Activated CD8-positive, alpha-beta memory T cell treated with anti-CD3 and anti-CD28 coated beads, Interleukin-2, amount 50 U/mL, for 24 hours (primary cell): Measurements from ENCODE around the gene RHBDD1.

Experiments used
- DNase-seq: peaks from one replicate; pipeline ENCODE4 v3.0.0-alpha.2; 2020; ENCODE audit errors: extremely low read depth

RHBDD1 gene

GRCh38 chr2:226983895-226984749 lies 148.3 kb downstream of the RHBDD1 start:
- no peak for DNase-seq

GRCh38 chr2:226984750-226985582 lies 149.1 kb downstream of the RHBDD1 start:
- DNase-seq = no peak

GRCh38 chr2:226985583-226985946 lies 149.7 kb downstream of the RHBDD1 start:
- no peak for DNase-seq

GRCh38 chr2:226991663-226992062 lies 155.8 kb downstream of the RHBDD1 start:
- no peak for DNase-seq

GRCh38 chr2:226993171-226993570 lies 157.3 kb downstream of the RHBDD1 start:
- no peak for DNase-seq

- DNase-seq = no peak
Measured at GRCh38 chr2:226994775-226995174, 158.9 kb downstream of the RHBDD1 start.

- DNase-seq = no peak
Measured at GRCh38 chr2:226995625-226996041, 159.8 kb downstream of the RHBDD1 start.

GRCh38 chr2:226999661-227000060 lies 163.8 kb downstream of the RHBDD1 start:
- no peak for DNase-seq

GRCh38 chr2:227000123-227000522 lies 164.3 kb downstream of the RHBDD1 start:
- no peak for DNase-seq

GRCh38 chr2:227004482-227004881 lies 168.6 kb downstream of the RHBDD1 start:
- DNase-seq = no peak

- no peak for DNase-seq
Measured at GRCh38 chr2:227006189-227006897, 170.5 kb downstream of the RHBDD1 start.

- DNase-seq = no peak
Measured at GRCh38 chr2:227007148-227007547, 171.3 kb downstream of the RHBDD1 start.

- no peak for DNase-seq
Measured at GRCh38 chr2:227007940-227008339, 172.1 kb downstream of the RHBDD1 start.

GRCh38 chr2:227010433-227010832 lies 174.6 kb downstream of the RHBDD1 start:
- DNase-seq = no peak

GRCh38 chr2:227013330-227013729 lies 177.5 kb downstream of the RHBDD1 start:
- DNase-seq = no peak

GRCh38 chr2:227013881-227014280 lies 178.0 kb downstream of the RHBDD1 start:
- DNase-seq = no peak

GRCh38 chr2:227016894-227017293 lies 181.0 kb downstream of the RHBDD1 start:
- DNase-seq = no peak

- DNase-seq = no peak
Measured at GRCh38 chr2:227020416-227020815, 184.6 kb downstream of the RHBDD1 start.

GRCh38 chr2:227022608-227023007 lies 186.8 kb downstream of the RHBDD1 start:
- no peak for DNase-seq

GRCh38 chr2:227025510-227025909 lies 189.7 kb downstream of the RHBDD1 start:
- DNase-seq = no peak

GRCh38 chr2:227029426-227030105 lies 193.7 kb downstream of the RHBDD1 start:
- no peak for DNase-seq

- no peak for DNase-seq
Measured at GRCh38 chr2:227030789-227031188, 194.9 kb downstream of the RHBDD1 start.
